ENCODE measurements around the gene ITFG1.

ITFG1 gene

GRCh38 chr16:47460711-47461597, at the start of gene ITFG1, which contains the start of gene PHKB:
Gene ITFG1, minus strand, starts transcription at chr16:47461063. Its CDS starts 18 bp downstream, at chr16:47461045.
Gene PHKB, plus strand, starts transcription at chr16:47461331. Its CDS starts 20 bp downstream, at chr16:47461351.
- DNase-seq = peak; percentile 80 to 84

- DNase-seq = no peak
Measured at GRCh38 chr16:47507701-47508100, 46.8 kb upstream of the ITFG1 start.

GRCh38 chr16:47506800-47507199, 45.9 kb upstream of the ITFG1 start:
- no peak for DNase-seq

GRCh38 chr16:47504599-47504998, 43.7 kb upstream of the ITFG1 start:
- DNase-seq = no peak

- no peak for DNase-seq
Measured at GRCh38 chr16:47503936-47504335, 43.1 kb upstream of the ITFG1 start.

GRCh38 chr16:47499700-47500264, 38.9 kb upstream of the ITFG1 start:
- DNase-seq = no peak

GRCh38 chr16:47499080-47499699, 38.3 kb upstream of the ITFG1 start:
- DNase-seq = no peak

GRCh38 chr16:47493381-47494337, 32.8 kb upstream of the ITFG1 start:
- no peak for DNase-seq

GRCh38 chr16:47492428-47493377, 31.8 kb upstream of the ITFG1 start:
- DNase-seq = peak in 1 of 2 donors; percentile 2

- no peak for DNase-seq
Measured at GRCh38 chr16:47492036-47492427, 31.2 kb upstream of the ITFG1 start.

GRCh38 chr16:47490471-47490870, 29.6 kb upstream of the ITFG1 start:
- no peak for DNase-seq

GRCh38 chr16:47488051-47488450, 27.2 kb upstream of the ITFG1 start:
- DNase-seq = no peak

- no peak for DNase-seq
Measured at GRCh38 chr16:47486856-47487255, 26.0 kb upstream of the ITFG1 start.

GRCh38 chr16:47483616-47484015, 22.8 kb upstream of the ITFG1 start:
- DNase-seq = no peak

- DNase-seq = no peak
Measured at GRCh38 chr16:47481698-47482374, 21.0 kb upstream of the ITFG1 start.

GRCh38 chr16:47480410-47480809, 19.5 kb upstream of the ITFG1 start:
- DNase-seq = no peak

- DNase-seq = no peak
Measured at GRCh38 chr16:47477679-47478078, 16.8 kb upstream of the ITFG1 start.

- no peak for DNase-seq
Measured at GRCh38 chr16:47476654-47477345, 15.9 kb upstream of the ITFG1 start.

- no peak for DNase-seq
Measured at GRCh38 chr16:47475786-47476185, 14.9 kb upstream of the ITFG1 start.

- no peak for DNase-seq
Measured at GRCh38 chr16:47473792-47474191, 12.9 kb upstream of the ITFG1 start.

Measured in hippocampal formation (tissue), 2 donors.